Measurements from ENCODE around the gene COL15A1.

Gene COL15A1

GRCh38 chr9:98995971-98996504 is 52.3 kb downstream of the COL15A1 start:
- no peak overlapping the region for H3K4me3 ChIP-seq (replicated peaks; ENCODE audit: insufficient read depth, low read length)
- H3K27ac ChIP-seq (replicated peaks): no peak overlapping the region
- no peak for TF ChIP-seq GABPA (IDR thresholded peaks at IDR 0.05; ENCODE audit: low read depth)
- no peak for TF ChIP-seq POLR2AphosphoS5 (IDR thresholded peaks at IDR 0.05; ENCODE audit: low read depth)
- TF ChIP-seq, protein P1, sequence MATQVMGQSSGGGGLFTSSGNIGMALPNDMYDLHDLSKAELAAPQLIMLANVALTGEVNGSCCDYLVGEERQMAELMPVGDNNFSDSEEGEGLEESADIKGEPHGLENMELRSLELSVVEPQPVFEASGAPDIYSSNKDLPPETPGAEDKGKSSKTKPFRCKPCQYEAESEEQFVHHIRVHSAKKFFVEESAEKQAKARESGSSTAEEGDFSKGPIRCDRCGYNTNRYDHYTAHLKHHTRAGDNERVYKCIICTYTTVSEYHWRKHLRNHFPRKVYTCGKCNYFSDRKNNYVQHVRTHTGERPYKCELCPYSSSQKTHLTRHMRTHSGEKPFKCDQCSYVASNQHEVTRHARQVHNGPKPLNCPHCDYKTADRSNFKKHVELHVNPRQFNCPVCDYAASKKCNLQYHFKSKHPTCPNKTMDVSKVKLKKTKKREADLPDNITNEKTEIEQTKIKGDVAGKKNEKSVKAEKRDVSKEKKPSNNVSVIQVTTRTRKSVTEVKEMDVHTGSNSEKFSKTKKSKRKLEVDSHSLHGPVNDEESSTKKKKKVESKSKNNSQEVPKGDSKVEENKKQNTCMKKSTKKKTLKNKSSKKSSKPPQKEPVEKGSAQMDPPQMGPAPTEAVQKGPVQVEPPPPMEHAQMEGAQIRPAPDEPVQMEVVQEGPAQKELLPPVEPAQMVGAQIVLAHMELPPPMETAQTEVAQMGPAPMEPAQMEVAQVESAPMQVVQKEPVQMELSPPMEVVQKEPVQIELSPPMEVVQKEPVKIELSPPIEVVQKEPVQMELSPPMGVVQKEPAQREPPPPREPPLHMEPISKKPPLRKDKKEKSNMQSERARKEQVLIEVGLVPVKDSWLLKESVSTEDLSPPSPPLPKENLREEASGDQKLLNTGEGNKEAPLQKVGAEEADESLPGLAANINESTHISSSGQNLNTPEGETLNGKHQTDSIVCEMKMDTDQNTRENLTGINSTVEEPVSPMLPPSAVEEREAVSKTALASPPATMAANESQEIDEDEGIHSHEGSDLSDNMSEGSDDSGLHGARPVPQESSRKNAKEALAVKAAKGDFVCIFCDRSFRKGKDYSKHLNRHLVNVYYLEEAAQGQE (IDR thresholded peaks at IDR 0.05; ENCODE audit: insufficient replicate concordance, low read depth): no peak
- TF ChIP-seq SPI1 (IDR thresholded peaks at IDR 0.05; ENCODE audit: borderline replicate concordance, low read depth): no peak
- no peak for TF ChIP-seq CTCF (IDR thresholded peaks at IDR 0.05; ENCODE audit: insufficient read depth, low read length)
- H3K27me3 ChIP-seq (ENCODE audit: insufficient read depth, poor library complexity, severe bottlenecking): no peaks in the 10 kb centered on the region
- DNase-seq (ENCODE audit: low read depth in 1 of 2, low spot score in 1 of 2): no peak

GRCh38 chr9:98997604-98998003 is 53.9 kb downstream of the COL15A1 start:
- no peak for DNase-seq (ENCODE audit: low read depth in 1 of 2, low spot score in 1 of 2)
- no peak overlapping the region for H3K27ac ChIP-seq (replicated peaks)
- H3K27me3 ChIP-seq (ENCODE audit: insufficient read depth, poor library complexity, severe bottlenecking): no peaks in the 10 kb centered on the region
- H3K4me3 ChIP-seq (replicated peaks; ENCODE audit: insufficient read depth, low read length): no peak overlapping the region
- TF ChIP-seq SPI1 (IDR thresholded peaks at IDR 0.05; ENCODE audit: borderline replicate concordance, low read depth) (no peak), CTCF (IDR thresholded peaks at IDR 0.05; ENCODE audit: insufficient read depth, low read length) (no peak), GABPA (IDR thresholded peaks at IDR 0.05; ENCODE audit: low read depth) (no peak), POLR2AphosphoS5 (IDR thresholded peaks at IDR 0.05; ENCODE audit: low read depth) (no peak)
- TF ChIP-seq, protein P1 (IDR thresholded peaks at IDR 0.05; ENCODE audit: insufficient replicate concordance, low read depth): no peak

GRCh38 chr9:98998441-98999151 is 54.9 kb downstream of the COL15A1 start:
- DNase-seq (ENCODE audit: low read depth in 1 of 2, low spot score in 1 of 2): peak in 1 of 2 experiments; percentile 65

More at GRCh38 chr9:98998441-98999151, 54.9 kb downstream of the COL15A1 start:
- Histone ChIP-seq H3K27me3 (ENCODE audit: insufficient read depth, poor library complexity, severe bottlenecking) (no peaks in the 10 kb centered on the region), H3K4me3 (replicated peaks; ENCODE audit: insufficient read depth, low read length) (no peak overlapping the region), H3K27ac (replicated peaks) (no peak overlapping the region)
- peak; percentile 81 for TF ChIP-seq CTCF (IDR thresholded peaks at IDR 0.05; ENCODE audit: insufficient read depth, low read length)
- no peak for TF ChIP-seq POLR2AphosphoS5 (IDR thresholded peaks at IDR 0.05; ENCODE audit: low read depth)
